HepG2 (cell line): ENCODE data around the gene PANK4. TPM values are rescaled to one million over a fixed set of nuclear protein-coding genes. Genes with fewer than 3 reads are reported as not detected.
A peak's percentile ranks its signal among the peaks of the same experiment; 100 is the strongest.

Source experiments
- AHR ChIP-seq: IDR thresholded peaks from 2 replicates; pipeline ENCODE4 v1.6.1; 2018; ENCODE audit warnings: missing genetic modification reagents, missing compliant biosample characterization
- ARNTL ChIP-seq: sonication (generic); formaldehyde crosslinking; IDR thresholded peaks from 2 replicates; pipeline ENCODE4 v1.4.0; 2020; ENCODE audit warnings: mild to moderate bottlenecking, missing genetic modification reagents
- CCAR2 ChIP-seq: fragments of 200-400 bp; formaldehyde crosslinking; optimal IDR thresholded peaks from 2 replicates; pipeline ENCODE3; 2018; ENCODE audit warnings: low read depth, mild to moderate bottlenecking, low read length, moderate library complexity
- GATAD2A ChIP-seq: IDR thresholded peaks from 2 replicates; pipeline ENCODE4 v1.6.1; 2016
- MEIS1 ChIP-seq: sonication (generic); formaldehyde crosslinking; IDR thresholded peaks from 2 replicates; pipeline ENCODE4 v1.9.0; 2021; ENCODE audit warnings: mild to moderate bottlenecking, missing genetic modification reagents, moderate library complexity, borderline replicate concordance
- PHF21A ChIP-seq: sonication (generic); formaldehyde crosslinking; IDR thresholded peaks from 2 replicates; pipeline ENCODE4 v1.5.0; 2020; ENCODE audit warnings: mild to moderate bottlenecking, missing genetic modification reagents
- SP5 ChIP-seq: IDR thresholded peaks from 2 replicates; pipeline ENCODE4 v1.6.1; 2016; ENCODE audit warnings: low read depth, borderline replicate concordance
- SSRP1 ChIP-seq: IDR thresholded peaks from 2 replicates; pipeline ENCODE4 v1.6.1; 2016; ENCODE audit warnings: control low read depth
- TCF12 ChIP-seq, 2 experiments: fragments of 450-650 bp in 1 of 2; sonication (generic) in 1 of 2; formaldehyde crosslinking in 1 of 2; IDR thresholded peaks; 2 replicates each; pipeline versions ENCODE4 v1.6.1 to v1.8.0; 2017 to 2022; ENCODE audit warnings: antibody characterized with exemption in 1 of 2, mild to moderate bottlenecking in 1 of 2, missing genetic modification reagents in 1 of 2, moderate library complexity in 1 of 2
- ZBTB8A ChIP-seq: sonication (generic); formaldehyde crosslinking; IDR thresholded peaks from 2 replicates; pipeline ENCODE4 v1.4.0; 2020; ENCODE audit warnings: mild to moderate bottlenecking, low read depth, missing genetic modification reagents, borderline replicate concordance
- ZC3H4 ChIP-seq: sonication (generic); formaldehyde crosslinking; IDR thresholded peaks from 2 replicates; pipeline ENCODE4 v1.4.0; 2020; ENCODE audit warnings: missing genetic modification reagents, borderline replicate concordance
- ZHX2 ChIP-seq, 2 experiments: sonication (generic) in 1 of 2; formaldehyde crosslinking in 1 of 2; IDR thresholded peaks; 2 replicates each; pipeline versions ENCODE4 v1.6.1 to v1.9.0; 2014 to 2022; ENCODE audit warnings: antibody characterized with exemption in 1 of 2, borderline replicate concordance in 1 of 2, inconsistent platforms in 1 of 2, low read depth in 1 of 2, missing genetic modification reagents in 1 of 2
- ZMYM4 ChIP-seq: sonication (generic); formaldehyde crosslinking; IDR thresholded peaks from 2 replicates; pipeline ENCODE4 v1.8.1; 2023; ENCODE audit warnings: mild to moderate bottlenecking, missing genetic modification reagents
- ZNF232 ChIP-seq: sonication (generic); formaldehyde crosslinking; IDR thresholded peaks from 2 replicates; pipeline ENCODE4 v1.4.0; 2020; ENCODE audit warnings: missing genetic modification reagents, borderline replicate concordance
- ZNF562 ChIP-seq: sonication (generic); formaldehyde crosslinking; IDR thresholded peaks from 2 replicates; pipeline ENCODE4 v1.8.0; 2022; ENCODE audit warnings: missing genetic modification reagents, borderline replicate concordance
- ZNF709 ChIP-seq: sonication (generic); formaldehyde crosslinking; IDR thresholded peaks from 2 replicates; pipeline ENCODE4 v1.5.0; 2020; ENCODE audit warnings: mild to moderate bottlenecking, missing genetic modification reagents
- ZNF724P ChIP-seq: sonication (generic); formaldehyde crosslinking; IDR thresholded peaks from 2 replicates; pipeline ENCODE4 v1.8.0; 2022; ENCODE audit warnings: missing genetic modification reagents, borderline replicate concordance
- ZNF883 ChIP-seq: sonication (generic); formaldehyde crosslinking; IDR thresholded peaks from 2 replicates; pipeline ENCODE4 v1.5.1; 2020; ENCODE audit warnings: mild to moderate bottlenecking, missing genetic modification reagents; ENCODE audit errors: not compliant biosample characterization
- ZXDC ChIP-seq: sonication (generic); formaldehyde crosslinking; IDR thresholded peaks from 2 replicates; pipeline ENCODE4 v1.5.0; 2020; ENCODE audit warnings: mild to moderate bottlenecking, missing genetic modification reagents
- polyA plus RNA-seq, 8 experiments: library from polyadenylated mRNA; depleted of rRNA in 3 of 8; stranded (reverse) in 7 of 8; unstranded in 1 of 8; fragments of >200 nt; fragmentation: Illumina TruSeq in 4 of 8; extraction: Trizol in 4 of 8; gene quantifications; 2 replicates each; pipeline versions ENCODE4 v1.2.1 to v1.2.3, GENCODE V29; 2011 to 2016; ENCODE audit warnings: low read depth in 4 of 8, missing spikeins in 1 of 8, mixed read lengths in 1 of 8; ENCODE audit not compliant: insufficient read depth in 1 of 8
- total RNA-seq, 5 experiments: library from RNA; depleted of rRNA; stranded (reverse); fragments of >200 nt; fragmentation: Illumina TruSeq; extraction: Trizol; gene quantifications; 2 replicates each; pipeline ENCODE4 v1.2.3, GENCODE V29; 2016; ENCODE audit warnings: low read depth in 1 of 5
- TF ChIP-seq, protein P1 (sequence below): sonication (generic); formaldehyde crosslinking; IDR thresholded peaks from 2 replicates; pipeline ENCODE4 v1.5.1; 2020; ENCODE audit warnings: mild to moderate bottlenecking, missing genetic modification reagents, moderate library complexity

PANK4 gene
- total and polyA plus RNA-seq, 2 of the 13 experiments (the other 11 are each of a cell fraction or from before 2014, with no cell fraction given) = 17.4 to 19.3 TPM

DNA sequence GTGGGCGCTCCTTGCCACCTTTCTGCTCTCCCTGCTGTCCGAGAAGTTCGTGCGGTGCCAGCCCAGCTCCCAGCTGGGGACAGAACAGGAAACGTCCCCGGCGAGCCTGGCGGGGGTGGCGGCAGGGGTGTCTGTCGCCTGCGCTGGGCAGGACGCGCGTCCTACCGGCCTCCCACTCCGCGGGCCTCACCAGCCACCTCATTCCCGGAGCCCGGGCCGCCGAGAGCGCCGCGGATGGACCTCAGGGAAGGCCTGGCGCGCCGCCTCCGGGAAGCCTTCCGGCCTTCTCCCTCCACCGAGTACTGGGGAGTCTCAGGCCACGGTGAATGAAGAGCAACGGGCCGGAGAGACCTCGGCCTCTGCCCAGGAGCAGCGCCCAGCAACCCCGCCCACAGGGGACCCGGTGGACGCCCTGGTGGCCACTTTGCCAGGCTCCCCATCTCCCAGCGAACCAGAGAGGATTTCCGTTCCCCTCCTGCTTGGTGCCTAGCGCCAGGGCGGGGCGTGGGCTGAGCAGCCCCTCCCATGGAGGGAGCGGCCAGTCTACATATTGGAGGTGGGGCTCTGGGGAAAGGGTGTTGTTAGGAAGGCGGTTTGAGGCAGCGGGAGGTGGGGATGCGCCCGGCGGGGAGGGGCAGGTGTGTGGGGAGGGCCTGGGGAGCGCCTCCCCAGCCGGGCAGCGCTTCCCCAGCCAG lies 20.3 kb upstream of the PANK4 start (continued):
- no peak for TF ChIP-seq ZHX2 (IDR thresholded peaks at IDR 0.05; ENCODE audit: low read depth)
- TF ChIP-seq ZHX2 (CRISPR knock-in tag; IDR thresholded peaks at IDR 0.05; ENCODE audit: borderline replicate concordance) = no peak
- no peak for TF ChIP-seq ZNF562 (CRISPR knock-in tag)
- no peak for TF ChIP-seq ARNTL (CRISPR knock-in tag)
- TF ChIP-seq ZC3H4 (CRISPR knock-in tag) = no peak
- no peak; the same call in 1 of the 2 replicates for TF ChIP-seq GATAD2A (CRISPR knock-in tag)
- TF ChIP-seq SSRP1 = no peak
- TF ChIP-seq MEIS1 (CRISPR knock-in tag) = no peak
- 0 out of 2 replicates have a peak, but pooled peaks have one; percentile 42 for TF ChIP-seq ZNF232 (CRISPR knock-in tag)
- TF ChIP-seq PHF21A (CRISPR knock-in tag) = peak; percentile 37; the same call in 1 of the 2 replicates
- TF ChIP-seq, protein P1, sequence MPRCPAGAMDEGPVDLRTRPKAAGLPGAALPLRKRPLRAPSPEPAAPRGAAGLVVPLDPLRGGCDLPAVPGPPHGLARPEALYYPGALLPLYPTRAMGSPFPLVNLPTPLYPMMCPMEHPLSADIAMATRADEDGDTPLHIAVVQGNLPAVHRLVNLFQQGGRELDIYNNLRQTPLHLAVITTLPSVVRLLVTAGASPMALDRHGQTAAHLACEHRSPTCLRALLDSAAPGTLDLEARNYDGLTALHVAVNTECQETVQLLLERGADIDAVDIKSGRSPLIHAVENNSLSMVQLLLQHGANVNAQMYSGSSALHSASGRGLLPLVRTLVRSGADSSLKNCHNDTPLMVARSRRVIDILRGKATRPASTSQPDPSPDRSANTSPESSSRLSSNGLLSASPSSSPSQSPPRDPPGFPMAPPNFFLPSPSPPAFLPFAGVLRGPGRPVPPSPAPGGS (CRISPR knock-in tag) = no peak
- TF ChIP-seq TCF12 (IDR thresholded peaks at IDR 0.05) = no peak
- TF ChIP-seq TCF12 (CRISPR knock-in tag; IDR thresholded peaks at IDR 0.05) = no peak
- no peak for TF ChIP-seq ZMYM4
- TF ChIP-seq AHR = no peak
- TF ChIP-seq ZXDC = no peak
- TF ChIP-seq ZNF724P (CRISPR knock-in tag) = no peak
- peak; percentile 51 for TF ChIP-seq ZNF883 (CRISPR knock-in tag)
- TF ChIP-seq ZBTB8A (CRISPR knock-in tag) = no peak
- peak; percentile 86 for TF ChIP-seq ZNF709 (CRISPR knock-in tag)
- peak; percentile 61 for TF ChIP-seq SP5 (CRISPR knock-in tag)
- TF ChIP-seq CCAR2 = no peak
